Mesodermal cell (in vitro differentiated cells): Measurements from ENCODE around the gene OPCML.

ENCODE experiments used
- H3K27ac ChIP-seq: 2 replicates; pipeline ENCODE4 v1.7.0; 2013; ENCODE audit warnings: mild to moderate bottlenecking, low read depth, low read length, moderate library complexity; ENCODE audit not compliant: severe bottlenecking
- H3K36me3 ChIP-seq: 2 replicates; pipeline ENCODE4 v1.7.1; 2013; ENCODE audit warnings: mild to moderate bottlenecking, low read length, moderate library complexity; ENCODE audit not compliant: control insufficient read depth, insufficient read depth
- H3K4me1 ChIP-seq: one replicate; pipeline ENCODE4 v1.7.1; 2013; ENCODE audit warnings: mild to moderate bottlenecking, low read length; ENCODE audit not compliant: insufficient read depth, control insufficient read depth, poor library complexity, severe bottlenecking
- H3K4me3 ChIP-seq: 2 replicates; pipeline ENCODE4 v1.7.0; 2013; ENCODE audit warnings: low read length, control low read depth, mild to moderate bottlenecking; ENCODE audit not compliant: insufficient read depth, poor library complexity, severe bottlenecking; ENCODE audit errors: extremely low read depth
- H3K9me3 ChIP-seq: 2 replicates; pipeline ENCODE4 v1.7.1; 2013; ENCODE audit warnings: mild to moderate bottlenecking, low read length, moderate library complexity; ENCODE audit not compliant: control insufficient read depth
- WGBS, 2 experiments: methylation state at CpG; one replicate each; pipeline ENCODE4 v1.1.5; 2013; ENCODE audit warnings: missing lambda C conversion rate in 2 of 2; ENCODE audit not compliant: insufficient coverage in 2 of 2; 5-methylcytosine and 5-hydroxymethylcytosine counted together

OPCML gene

GRCh38 chr11:132535830-132536229 is 996.5 kb downstream of the OPCML start:
- H3K4me1 ChIP-seq, result no peaks in the 10 kb centered on the region
- no peaks in the 10 kb centered on the region for H3K36me3 ChIP-seq
- no peak overlapping the region for H3K4me3 ChIP-seq
- no peak overlapping the region for H3K27ac ChIP-seq
- 100% methylated on average over 1 of the region's 2 CpGs for WGBS, 2 experiments
- H3K9me3 ChIP-seq, result no peaks in the 10 kb centered on the region

DNA sequence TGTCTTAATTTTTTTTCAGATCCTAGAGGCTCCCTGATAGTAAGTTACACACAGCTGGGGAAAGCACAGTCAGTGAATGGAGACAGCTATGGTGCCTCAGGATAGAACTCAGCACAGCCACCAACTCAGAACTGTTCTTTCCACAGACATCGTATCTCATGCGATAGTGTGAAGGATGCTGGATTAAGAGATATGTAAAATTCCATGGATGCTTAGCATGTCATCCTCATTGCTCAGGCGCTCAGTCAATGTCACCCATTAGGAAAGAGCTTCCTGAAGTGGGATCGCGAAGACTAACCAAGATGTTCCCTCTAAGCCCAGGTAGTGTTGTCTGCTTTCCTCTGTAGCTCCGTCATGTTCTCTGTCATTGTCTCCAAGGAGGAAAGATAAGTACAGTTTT is 1000.4 kb downstream of the OPCML start:
- WGBS, 2 experiments, result 76 to 85% methylated on average over 3 of the region's 6 CpGs
- no peaks in the 10 kb centered on the region for H3K36me3 ChIP-seq
- no peaks in the 10 kb centered on the region for H3K9me3 ChIP-seq
- no peak overlapping the region for H3K4me3 ChIP-seq
- no peak overlapping the region for H3K27ac ChIP-seq
- H3K4me1 ChIP-seq, result no peaks in the 10 kb centered on the region

DNA sequence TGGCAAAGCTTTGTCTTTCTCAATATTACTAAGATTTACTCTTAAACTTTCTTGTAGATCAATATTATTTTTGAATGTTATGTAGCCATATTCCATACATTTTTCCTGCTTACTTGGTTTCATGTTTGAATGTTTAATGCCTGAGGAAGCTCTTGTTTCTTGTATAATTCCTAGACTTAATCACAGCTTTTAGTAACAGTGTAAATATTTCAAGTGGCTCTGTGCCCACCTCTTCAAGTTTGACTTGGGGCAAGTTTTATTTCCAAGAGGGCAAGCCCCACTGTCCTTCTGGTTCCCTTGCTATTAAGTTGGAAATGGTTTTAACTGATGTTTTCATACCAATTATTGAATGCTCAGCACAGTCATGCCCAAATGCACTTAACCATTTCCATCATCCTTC is 1004.1 kb downstream of the OPCML start:
- no peak overlapping the region for H3K4me3 ChIP-seq
- H3K9me3 ChIP-seq, result no peaks in the 10 kb centered on the region

GRCh38 chr11:132523929-132524328 is 1008.4 kb downstream of the OPCML start:
- 79 to 82% methylated on average over 4 of the region's 4 CpGs for WGBS, 2 experiments
- Histone ChIP-seq H3K4me3 (no peak overlapping the region), H3K36me3 (no peaks in the 10 kb centered on the region), H3K9me3 (no peaks in the 10 kb centered on the region), H3K4me1 (no peaks in the 10 kb centered on the region), H3K27ac (no peak overlapping the region)

More for the DNA sequence above, 1004.1 kb downstream of the OPCML start:
- Histone ChIP-seq H3K27ac (no peak overlapping the region), H3K4me1 (no peaks in the 10 kb centered on the region), H3K36me3 (no peaks in the 10 kb centered on the region)

GRCh38 chr11:132520199-132520598 is 1012.1 kb downstream of the OPCML start:
- no peak overlapping the region for H3K27ac ChIP-seq
- no peaks in the 10 kb centered on the region for H3K36me3 ChIP-seq
- no peak overlapping the region for H3K4me3 ChIP-seq
- no peaks in the 10 kb centered on the region for H3K4me1 ChIP-seq
- no peaks in the 10 kb centered on the region for H3K9me3 ChIP-seq
- WGBS, 2 experiments, result no CpG with 5 or more reads among the region's 1 CpG

- Histone ChIP-seq H3K36me3 (no peaks in the 10 kb centered on the region), H3K4me1 (no peaks in the 10 kb centered on the region), H3K27ac (no peak overlapping the region), H3K4me3 (no peak overlapping the region), H3K9me3 (no peaks in the 10 kb centered on the region)
- 52 to 100% methylated on average over 1 to 3 of the region's 6 CpGs for WGBS, 2 experiments
Observed at GRCh38 chr11:132519241-132519815, 1013.0 kb downstream of the OPCML start.

DNA sequence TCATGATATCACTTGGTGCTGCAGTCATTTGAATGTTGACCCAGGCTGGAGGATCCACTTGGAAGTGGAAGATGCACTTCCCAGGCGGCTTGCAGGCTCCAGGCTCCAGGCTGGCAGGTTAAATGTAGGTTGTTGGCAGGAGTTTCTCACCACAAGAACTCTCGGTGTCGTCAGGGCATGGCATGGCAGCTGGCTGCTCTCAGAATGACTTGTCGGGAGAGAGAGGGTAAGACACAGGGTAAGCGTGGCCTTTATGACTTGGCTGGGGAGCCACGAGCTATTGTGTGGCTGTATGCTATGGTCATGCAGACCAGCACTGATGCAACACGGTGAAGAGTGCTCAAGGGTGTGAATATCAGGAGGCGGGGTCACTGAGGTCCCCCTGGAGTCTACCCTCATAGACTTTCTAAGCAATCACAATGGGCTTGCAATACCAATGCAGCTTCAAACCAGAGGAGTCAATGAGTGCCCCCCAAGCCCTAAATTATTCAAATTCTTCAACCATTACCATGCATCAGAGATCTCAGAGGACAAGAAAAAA is 1027.7 kb downstream of the OPCML start:
- no peak overlapping the region for H3K27ac ChIP-seq
- whole genome bisulfite sequencing, 2 experiments, result 77 to 85% methylated on average over 6 of the region's 8 CpGs
- H3K9me3 ChIP-seq, result no peaks in the 10 kb centered on the region
- H3K4me1 ChIP-seq, result no peaks in the 10 kb centered on the region
- no peaks in the 10 kb centered on the region for H3K36me3 ChIP-seq
- H3K4me3 ChIP-seq, result no peak overlapping the region

- no peaks in the 10 kb centered on the region for H3K36me3 ChIP-seq
- no peaks in the 10 kb centered on the region for H3K9me3 ChIP-seq
- 79 to 88% methylated on average over 2 to 3 of the region's 4 CpGs for WGBS, 2 experiments
- no peaks in the 10 kb centered on the region for H3K4me1 ChIP-seq
- no peak overlapping the region for H3K27ac ChIP-seq
- H3K4me3 ChIP-seq, result no peak overlapping the region
Observed at GRCh38 chr11:132501356-132501755, 1030.9 kb downstream of the OPCML start.

DNA sequence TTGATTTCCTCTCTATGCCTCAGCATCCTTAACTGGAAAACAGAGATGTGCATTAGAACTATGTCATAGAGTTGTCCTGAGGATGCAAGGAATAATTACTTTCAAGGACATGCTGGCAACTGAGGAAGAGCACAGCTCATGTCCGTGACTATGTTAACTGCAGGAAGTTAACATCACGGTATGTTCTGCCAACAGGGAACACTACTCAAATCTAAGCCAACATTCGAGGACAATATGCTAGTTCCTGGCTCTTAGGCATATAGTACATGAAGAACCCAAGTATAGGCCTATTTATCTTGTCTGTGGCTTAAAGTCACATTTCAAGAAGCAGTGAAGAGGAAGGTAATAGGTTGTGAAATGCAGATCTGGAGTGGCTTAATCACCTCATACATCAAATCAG is 1032.6 kb downstream of the OPCML start:
- Histone ChIP-seq H3K36me3 (no peaks in the 10 kb centered on the region), H3K4me1 (no peaks in the 10 kb centered on the region), H3K9me3 (no peaks in the 10 kb centered on the region), H3K4me3 (no peak overlapping the region), H3K27ac (no peak overlapping the region)
- WGBS, 2 experiments, result 89 to 96% methylated on average over 3 of the region's 3 CpGs

GRCh38 chr11:132496341-132496740 is 1036.0 kb downstream of the OPCML start:
- Histone ChIP-seq H3K4me3 (no peak overlapping the region), H3K9me3 (no peaks in the 10 kb centered on the region), H3K4me1 (no peaks in the 10 kb centered on the region), H3K27ac (no peak overlapping the region), H3K36me3 (no peaks in the 10 kb centered on the region)

- no peaks in the 10 kb centered on the region for H3K36me3 ChIP-seq
- WGBS, 2 experiments, result 65 to 79% methylated on average over 4 of the region's 4 CpGs
- H3K4me1 ChIP-seq, result no peaks in the 10 kb centered on the region
- no peak overlapping the region for H3K4me3 ChIP-seq
- no peaks in the 10 kb centered on the region for H3K9me3 ChIP-seq
- H3K27ac ChIP-seq, result no peak overlapping the region
Observed at GRCh38 chr11:132493801-132494200, 1038.5 kb downstream of the OPCML start.
